Germinal center (tissue), 1 donor: Measurements from ENCODE around the gene RENBP.
A peak's percentile ranks its signal among the peaks of the same experiment; 100 is the strongest.

Experiments
- DNase-seq: peaks from one replicate; pipeline ENCODE4 v3.0.0; 2012; ENCODE audit warnings: mixed read lengths, low spot score

Gene RENBP

GRCh38 chrX:153970357-153971123 lies 26.1 kb upstream of the RENBP start:
- DNase-seq: no peak

- DNase-seq: no peak
Measured at GRCh38 chrX:153969904-153970356, 25.5 kb upstream of the RENBP start.

GRCh38 chrX:153969125-153969903 lies 24.9 kb upstream of the RENBP start:
- DNase-seq: no peak

- DNase-seq: peak; percentile 34
Measured at GRCh38 chrX:153968754-153969124, 24.3 kb upstream of the RENBP start.

- DNase-seq: no peak
Measured at GRCh38 chrX:153968255-153968654, 23.8 kb upstream of the RENBP start.

GRCh38 chrX:153967536-153968224 lies 23.2 kb upstream of the RENBP start:
- DNase-seq: no peak

GRCh38 chrX:153966841-153967535 lies 22.5 kb upstream of the RENBP start:
- no peak for DNase-seq

- no peak for DNase-seq
Measured at GRCh38 chrX:153966283-153966688, 21.8 kb upstream of the RENBP start.

- DNase-seq: no peak
Measured at GRCh38 chrX:153965406-153965805, 21.0 kb upstream of the RENBP start.

GRCh38 chrX:153964105-153964504 lies 19.7 kb upstream of the RENBP start:
- no peak for DNase-seq

- no peak for DNase-seq
Measured at GRCh38 chrX:153963546-153963945, 19.1 kb upstream of the RENBP start.

- DNase-seq: no peak
Measured at GRCh38 chrX:153961292-153961691, 16.8 kb upstream of the RENBP start.

GRCh38 chrX:153960786-153961185 lies 16.3 kb upstream of the RENBP start:
- DNase-seq: no peak

- DNase-seq: no peak
Measured at GRCh38 chrX:153960077-153960476, 15.6 kb upstream of the RENBP start.

- no peak for DNase-seq
Measured at GRCh38 chrX:153959649-153960048, 15.2 kb upstream of the RENBP start.

- DNase-seq: no peak
Measured at GRCh38 chrX:153958605-153959004, 14.2 kb upstream of the RENBP start.

GRCh38 chrX:153957224-153957623 lies 12.8 kb upstream of the RENBP start:
- no peak for DNase-seq

GRCh38 chrX:153956044-153956907 lies 11.8 kb upstream of the RENBP start:
- DNase-seq: no peak

GRCh38 chrX:153955228-153955732 lies 10.8 kb upstream of the RENBP start:
- no peak for DNase-seq

- no peak for DNase-seq
Measured at GRCh38 chrX:153954558-153955227, 10.2 kb upstream of the RENBP start.
